ENCODE data around the gene CHN2.
"Not testable (repeated sequence)": the region's sequence is repeated elsewhere in the genome, so short reads cannot be mapped to it uniquely, and the experiment has no call there.

Gene CHN2

DNA sequence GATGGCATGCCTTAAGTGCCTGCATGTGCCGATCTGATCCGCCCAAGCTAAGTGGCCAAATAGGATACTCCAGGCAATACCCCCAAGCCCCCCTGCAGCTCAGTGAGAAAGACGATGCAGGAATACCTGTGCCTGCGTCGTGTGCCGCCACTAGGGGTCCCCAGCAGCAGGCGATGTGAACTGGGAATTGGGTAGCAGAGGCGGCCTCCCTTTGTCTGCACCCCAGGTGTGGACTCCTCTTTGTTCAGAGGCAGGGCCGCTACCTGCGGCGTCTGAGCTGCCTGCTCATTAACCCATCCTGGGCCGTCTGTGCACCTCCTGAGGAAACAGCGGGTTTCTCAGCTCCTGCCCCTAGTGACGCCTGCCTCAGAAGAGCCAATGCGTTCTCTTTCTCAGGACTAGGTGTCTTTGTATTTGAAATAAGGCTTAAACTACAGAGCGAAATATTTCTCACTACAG is 4.8 kb upstream of the CHN2 start:
- peak; percentile 73 for DNase-seq (ENCODE audit: low spot score)

DNA sequence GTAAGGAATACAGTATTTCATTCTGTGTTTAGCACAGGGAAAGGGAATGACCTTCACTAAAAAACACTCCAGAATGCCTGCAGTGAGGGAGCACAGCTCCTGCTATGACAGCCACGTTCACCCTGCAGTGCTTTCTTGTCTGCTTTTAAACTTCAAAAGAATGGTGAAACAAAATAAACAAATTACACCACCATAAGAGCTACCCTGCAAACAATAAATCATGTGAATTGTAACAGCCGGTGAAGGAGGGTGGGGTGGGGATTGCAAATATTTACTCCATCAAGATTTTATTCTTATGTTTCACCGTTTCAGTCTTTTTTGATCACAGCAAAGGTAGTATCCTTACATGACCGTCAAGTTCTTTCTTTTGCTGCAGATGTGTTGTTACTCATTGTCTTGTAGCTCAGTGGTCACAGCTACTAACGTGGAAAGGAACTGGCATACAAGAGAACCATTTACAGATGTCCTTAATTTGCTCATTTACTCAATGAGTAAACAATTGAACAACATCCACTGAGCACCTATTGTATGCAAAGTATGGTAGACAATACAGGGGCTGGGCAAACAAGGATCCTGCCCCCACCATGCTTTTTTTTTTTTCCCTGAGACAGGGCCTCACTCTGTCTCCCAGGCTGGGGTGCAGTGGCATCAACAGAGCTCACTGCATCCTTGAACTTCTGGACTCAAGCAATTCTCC is 4.1 kb upstream of the CHN2 start:
- DNase-seq (ENCODE audit: low spot score) = no peak

DNA sequence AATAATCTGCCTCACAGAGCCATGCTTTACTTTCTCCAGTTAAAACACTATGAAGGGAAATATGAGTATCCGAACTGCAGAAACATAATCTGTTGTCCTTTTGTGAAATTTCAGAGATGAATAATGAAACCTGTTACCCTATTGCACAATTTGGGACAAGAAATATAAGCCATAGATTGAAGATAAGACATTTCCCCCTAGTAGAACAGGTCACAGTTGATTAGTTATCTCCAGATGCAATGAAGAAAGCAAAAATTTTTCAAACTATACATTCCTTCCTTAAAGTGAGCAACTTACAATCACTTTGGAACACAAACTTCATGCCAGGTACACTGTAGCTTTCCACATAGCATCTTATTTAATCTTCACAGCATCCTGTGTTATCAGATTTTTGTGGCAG is 2.3 kb upstream of the CHN2 start:
- DNase-seq (ENCODE audit: low spot score) = no peak

DNA sequence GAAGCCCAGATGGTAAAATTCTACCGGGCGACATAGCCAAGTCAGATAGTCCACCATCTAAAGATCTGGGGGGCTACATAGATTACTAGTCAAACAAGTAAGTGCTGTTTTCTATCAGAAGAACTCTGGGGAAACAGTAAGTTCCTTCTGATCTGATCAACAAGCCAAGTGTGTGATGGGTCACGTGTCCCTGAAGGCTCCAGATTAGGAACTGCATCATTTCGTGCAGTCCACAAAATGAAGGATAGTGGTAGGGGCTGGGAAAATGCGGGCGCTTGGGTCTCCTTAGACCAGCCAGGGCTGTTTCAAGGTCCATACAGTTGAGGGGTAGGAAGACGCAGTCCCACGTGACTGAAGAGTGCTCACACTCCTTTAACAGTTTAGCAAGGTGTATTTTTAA is 1.8 kb upstream of the CHN2 start:
- DNase-seq (ENCODE audit: low spot score) = no peak

DNA sequence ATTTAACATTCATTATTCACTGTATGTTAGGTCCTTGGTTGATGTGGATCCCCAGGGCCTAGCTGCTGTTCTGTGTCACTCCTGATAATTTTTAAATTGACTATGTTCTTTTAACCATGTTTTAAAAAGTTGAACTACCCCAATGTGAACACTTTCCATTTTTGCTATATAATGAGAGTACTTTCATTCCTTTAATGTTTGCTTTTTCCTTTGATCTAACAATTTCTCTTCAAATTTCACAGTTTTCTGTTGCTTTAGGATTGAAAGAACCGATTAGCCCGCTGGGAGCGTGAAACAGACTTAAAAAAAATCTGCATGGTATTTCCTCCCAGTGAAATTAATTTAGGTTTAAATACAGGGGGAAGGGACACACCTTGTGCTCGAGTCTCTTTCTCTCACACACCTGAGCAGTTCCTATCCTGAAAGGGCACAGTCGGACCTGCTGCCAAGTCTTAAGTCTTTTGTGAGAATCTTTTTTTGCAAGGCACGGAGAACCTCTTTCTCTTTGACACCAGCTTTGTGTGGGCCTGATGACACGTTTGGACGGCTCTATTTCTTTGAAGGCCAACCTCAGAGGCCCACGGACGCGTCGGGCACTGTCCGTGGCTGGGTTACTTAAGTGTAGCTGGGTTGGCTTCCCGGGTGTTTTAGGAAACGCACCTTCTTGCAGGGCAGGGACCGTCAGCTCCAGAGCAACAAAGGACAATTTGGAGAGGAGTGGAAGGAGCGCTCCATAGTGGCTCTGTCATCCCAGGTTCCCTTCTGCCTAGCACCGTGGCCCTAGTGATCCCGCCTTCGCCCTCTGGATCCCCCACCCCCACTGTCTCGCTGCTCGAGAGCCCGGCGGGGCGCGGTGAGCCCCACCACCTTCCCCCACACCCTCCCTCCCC is 1.0 kb upstream of the CHN2 start:
- no peak for DNase-seq (ENCODE audit: low spot score)

DNA sequence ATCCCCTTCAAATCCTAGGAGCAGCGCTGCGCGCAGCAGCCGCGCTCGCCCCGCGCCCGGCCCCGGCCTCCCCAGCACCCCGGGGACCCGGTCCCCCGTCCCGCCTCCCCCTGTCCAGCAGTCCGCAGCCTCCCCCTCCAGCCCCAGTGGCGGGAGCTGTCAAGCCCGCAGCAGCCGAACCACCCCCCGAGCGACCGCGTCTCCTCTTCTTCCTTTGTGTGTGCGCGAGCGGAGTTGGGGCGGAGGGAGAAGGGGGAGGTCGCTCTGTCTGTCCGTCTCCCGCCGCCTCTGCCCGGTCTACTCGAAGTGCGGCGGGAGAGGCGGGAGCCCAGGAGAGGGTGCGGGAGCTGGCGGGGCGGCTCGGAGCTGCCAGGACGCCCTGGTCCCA is 375 bp upstream of the CHN2 start:
- peak; percentile 28 for DNase-seq (ENCODE audit: low spot score)

DNA sequence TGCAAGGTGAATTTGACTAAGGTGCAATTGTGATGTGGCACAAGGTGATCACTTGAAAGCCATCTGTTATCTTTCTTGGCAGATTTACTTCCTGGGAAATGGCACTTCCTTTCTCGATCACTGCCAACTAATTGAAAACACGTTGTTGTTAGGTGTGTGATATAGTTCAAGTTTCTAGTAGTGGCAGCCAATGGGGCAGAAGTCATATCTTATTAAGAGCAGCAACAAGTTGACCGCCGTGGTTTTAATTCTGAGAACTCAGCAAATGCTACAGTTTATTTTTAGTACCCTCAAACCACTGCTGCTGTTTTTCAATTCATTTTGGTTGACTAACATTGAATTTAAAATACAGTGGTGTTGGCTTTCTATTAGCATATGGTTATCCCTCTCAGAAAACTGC is 1.6 kb downstream of the CHN2 start:
- no peak for DNase-seq (ENCODE audit: low spot score)

DNA sequence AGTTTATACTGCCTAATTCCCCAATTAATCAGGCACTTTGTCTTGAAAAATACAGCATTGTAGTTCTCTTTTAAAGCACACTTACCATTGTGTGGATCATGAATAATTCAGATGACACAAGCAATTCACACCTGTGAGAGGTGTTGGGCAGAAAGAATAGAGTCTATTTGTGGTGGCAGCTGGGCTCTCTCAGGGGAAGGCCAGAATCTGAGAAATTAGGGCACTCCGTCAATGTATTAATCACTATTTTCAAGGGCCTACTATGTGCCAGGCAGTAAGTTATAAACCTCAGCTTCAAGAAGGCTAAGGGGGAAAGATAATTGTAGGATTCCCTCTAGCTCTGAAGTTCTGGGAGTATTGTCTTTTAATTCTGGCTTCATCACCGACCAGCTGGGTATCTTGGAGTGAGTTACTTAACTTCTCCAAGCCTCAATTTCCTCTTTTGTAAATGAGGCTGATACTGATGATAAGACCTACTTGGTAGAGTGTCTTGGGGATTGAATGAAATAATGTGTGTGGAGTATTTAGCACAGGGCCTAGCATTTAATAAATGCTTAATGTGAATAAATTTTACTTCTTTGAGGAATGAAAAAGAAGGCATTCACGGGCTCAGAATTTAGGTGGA is 2.5 kb downstream of the CHN2 start:
- no peak for DNase-seq (ENCODE audit: low spot score)

DNA sequence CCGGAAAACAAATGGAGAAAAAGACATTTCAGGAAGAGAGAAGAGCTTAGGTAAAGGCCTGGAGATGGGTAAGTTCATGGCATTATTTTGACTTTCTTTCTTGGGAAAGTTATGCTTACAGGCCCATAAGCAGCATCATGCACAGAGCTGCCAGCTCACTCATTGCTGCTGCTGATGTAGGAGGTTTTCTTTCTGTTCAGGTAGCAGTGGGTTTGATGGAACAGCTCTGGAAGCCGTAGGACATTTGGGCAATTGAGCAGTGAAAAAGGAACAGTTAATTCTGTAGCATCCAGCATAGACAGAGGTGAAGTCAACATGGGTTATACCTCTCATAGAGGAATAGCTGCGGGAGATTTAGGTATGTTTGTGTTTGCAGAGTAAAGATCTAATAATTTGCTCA is 3.3 kb downstream of the CHN2 start:
- DNase-seq (ENCODE audit: low spot score) = no peak

DNA sequence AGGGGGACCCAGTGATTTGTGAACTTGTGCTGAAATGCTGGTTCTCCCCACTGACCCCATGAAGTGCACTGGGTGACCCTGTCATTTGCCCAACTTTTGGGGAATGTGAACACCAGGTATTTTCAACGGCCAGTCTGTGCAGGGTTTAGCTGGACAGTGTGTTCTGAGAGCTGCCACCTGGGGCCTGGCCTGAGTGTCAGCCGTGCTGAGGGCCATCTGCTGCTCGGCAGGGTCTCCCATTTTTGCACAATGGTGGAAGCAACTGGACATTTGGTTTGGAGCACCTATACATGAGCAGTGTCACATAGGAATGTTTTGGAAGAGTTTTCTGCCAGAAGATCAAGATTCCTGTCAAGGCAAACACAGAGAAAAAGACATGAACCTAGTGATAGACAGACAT is 5.2 kb downstream of the CHN2 start:
- no peak for DNase-seq (ENCODE audit: low spot score)

DNA sequence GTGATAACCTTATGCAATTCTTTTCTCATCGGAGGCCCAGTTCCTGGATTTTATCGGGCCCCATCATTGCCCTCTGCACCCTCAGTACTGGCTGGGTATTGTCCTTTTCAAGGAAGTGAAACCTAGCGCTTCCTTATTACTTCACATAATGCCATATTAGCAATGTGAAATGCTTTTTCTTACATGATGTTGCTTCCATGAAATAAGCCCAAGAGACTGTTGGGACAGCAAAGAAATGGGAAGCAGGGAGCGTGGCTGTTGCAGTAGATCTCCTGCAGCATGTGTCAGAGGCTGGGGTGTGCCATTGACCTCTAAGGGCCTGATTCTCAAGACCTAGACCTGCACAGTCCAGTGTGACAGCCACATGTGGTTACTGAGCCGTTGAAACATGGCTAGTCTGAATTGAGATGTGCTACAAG is 8.1 kb downstream of the CHN2 start:
- DNase-seq (ENCODE audit: low spot score) = no peak

DNA sequence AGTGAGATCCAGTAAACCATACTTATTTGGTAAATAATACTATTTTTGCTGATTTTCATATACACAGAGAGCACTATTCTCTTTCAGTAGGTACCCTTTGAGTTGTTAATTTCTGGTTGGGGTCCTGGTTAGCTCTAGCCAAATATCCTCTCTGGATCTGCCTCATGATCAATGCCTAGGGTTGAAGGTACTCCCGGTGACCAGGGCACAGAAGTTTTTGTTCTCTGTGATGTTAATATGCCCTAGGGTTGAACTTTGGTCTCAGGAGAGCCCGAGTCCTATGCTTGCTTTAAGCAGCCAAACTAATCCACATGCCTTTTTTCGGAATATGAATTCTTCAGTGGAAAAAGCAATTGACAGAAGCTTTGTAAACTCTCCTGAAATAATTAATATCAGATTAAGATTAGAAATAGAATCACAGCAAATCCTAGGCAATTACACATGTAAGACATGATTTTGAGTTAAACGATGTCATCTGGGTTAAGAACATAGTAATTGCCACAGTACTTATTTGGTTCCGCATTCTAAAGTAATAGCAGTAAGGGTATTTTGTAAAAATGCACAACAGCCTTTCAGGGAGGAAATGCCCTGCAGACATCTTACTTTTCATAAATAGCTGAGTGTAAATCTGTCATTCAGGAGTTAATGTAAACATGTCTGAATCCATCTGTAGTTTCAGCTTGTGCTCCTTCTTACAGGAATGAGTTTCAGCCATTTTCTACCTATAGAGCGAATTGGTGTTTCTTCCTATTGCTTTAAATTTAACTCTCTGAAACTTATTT is 10.1 kb downstream of the CHN2 start:
- no peak for DNase-seq (ENCODE audit: low spot score)

DNA sequence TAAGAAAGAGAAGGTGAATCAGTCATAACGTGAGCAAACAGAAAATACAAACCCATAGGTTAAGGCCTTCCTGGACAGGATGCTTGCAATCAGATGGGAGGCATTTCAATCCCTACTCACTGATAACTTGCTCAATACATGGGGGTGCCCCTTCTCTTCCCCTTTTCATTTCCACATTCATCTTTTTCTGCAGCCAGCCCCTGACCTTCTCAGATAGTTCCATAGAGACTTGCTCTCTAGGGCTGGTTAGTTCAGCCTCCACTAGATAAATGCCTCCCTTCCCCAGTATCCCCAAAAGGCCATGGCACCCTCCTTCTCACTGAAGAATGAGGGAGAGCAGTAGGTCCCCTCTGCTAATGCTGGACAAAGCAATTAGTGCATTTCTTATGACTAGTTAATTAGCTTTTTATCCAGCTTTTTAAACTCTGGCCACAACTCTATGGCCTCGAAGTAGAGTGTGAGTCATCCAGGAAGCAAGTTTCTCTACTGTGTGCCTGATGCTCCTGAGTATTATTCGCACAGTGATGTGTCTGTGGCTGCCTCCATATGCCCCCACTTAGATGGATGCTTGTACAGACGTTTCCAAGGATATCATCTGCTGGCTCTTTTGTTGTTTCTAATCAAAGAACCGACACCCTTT is 12.7 kb downstream of the CHN2 start:
- DNase-seq (ENCODE audit: low spot score) = no peak

DNA sequence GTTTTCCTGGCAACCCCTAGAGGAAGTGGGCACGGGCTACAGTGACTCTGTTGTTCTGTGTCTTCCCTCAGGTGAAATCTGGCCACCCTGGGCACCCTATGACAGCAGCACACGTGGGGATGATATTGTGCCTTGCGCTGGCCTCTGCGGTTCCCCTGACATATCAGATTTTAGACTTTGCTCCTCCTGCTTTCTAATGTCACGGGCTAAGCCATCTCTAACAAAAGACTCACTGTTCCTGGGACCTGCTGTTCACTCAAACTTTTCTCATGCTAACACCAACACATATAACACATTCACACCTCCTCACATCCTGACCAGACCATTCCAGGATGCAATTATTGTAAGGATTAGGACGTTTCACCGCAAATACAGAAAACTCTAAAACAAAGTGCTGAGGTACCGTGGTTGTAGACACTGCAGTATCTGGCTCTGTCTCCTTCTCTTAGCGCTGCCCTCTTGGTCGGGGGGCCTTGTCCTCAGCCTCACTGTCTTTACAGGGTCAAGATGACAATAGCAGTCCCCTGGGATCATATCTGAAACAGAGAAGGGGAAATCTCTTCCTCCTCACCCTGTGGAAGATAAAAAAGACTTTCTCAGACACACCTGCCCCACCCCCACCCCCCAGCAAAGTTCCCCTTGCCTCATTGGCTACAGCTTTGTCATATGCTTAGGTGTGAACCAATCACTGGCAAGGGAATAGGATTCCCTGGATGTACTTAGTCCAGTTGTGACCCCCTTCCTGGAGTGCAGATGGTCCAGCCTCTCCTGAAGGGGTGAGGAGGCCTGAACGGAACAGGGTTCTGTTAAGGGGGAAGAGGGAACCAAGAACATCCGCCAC is 14.1 kb downstream of the CHN2 start:
- DNase-seq (ENCODE audit: low spot score) = no peak

DNA sequence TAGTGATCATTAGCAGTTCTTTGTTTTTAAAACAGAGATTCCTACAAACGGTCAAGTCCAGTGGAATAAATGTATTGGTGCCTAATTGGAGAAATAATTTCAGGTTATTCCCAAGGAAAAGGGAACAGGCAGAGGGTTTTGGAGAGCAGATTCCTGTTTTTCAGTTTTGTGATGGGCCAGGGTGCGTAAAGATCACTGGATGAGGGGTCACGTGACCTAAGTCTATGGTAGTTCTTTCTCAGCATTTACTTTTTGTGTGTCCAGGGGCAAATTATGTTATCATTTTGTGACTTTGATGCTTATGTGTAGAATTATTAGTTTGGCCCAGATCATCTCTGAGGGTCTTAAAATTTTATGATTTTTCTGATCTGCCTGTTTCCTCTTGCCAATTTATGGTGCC is 15.2 kb downstream of the CHN2 start:
- DNase-seq (ENCODE audit: low spot score) = no peak

DNA sequence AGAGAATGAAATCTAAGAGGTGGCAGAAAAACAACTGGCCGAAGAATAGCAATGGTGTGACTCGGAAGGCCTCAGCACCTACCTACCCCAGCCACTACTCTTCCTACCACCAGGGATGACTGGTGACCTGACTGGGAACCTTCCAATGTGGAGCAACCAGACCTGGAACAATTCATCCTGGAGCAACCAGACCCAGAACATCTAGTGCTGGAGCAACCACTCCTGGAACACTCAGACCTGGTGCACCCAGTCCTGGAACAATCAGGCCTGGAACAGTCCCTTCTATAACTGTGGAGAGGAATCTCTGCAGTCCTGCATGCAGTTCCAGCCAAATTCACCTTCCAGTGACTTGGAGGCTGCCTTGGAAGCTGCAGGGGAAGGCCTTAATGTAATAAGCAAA is 18.2 kb downstream of the CHN2 start:
- DNase-seq (ENCODE audit: low spot score) = not testable (repeated sequence)

DNA sequence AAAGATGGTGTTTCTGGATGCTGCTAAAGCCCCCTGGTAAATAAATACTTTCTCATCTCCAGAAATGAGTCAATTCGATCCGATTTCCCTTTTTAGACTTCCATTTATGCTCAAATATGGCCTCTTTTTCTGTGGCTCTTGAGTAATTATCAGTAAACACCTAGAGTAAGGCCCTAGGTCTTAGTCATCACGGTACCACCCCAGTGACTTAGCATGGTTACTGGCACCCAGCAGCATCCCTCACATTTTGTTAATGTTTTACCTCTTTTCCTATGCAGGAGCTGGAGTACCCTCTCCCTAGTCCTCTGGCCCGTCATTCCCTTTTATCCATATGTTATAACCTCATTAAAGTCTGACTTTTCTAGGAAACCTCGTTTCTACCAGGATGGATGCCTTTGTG is 19.5 kb downstream of the CHN2 start:
- no peak for DNase-seq (ENCODE audit: low spot score)

DNA sequence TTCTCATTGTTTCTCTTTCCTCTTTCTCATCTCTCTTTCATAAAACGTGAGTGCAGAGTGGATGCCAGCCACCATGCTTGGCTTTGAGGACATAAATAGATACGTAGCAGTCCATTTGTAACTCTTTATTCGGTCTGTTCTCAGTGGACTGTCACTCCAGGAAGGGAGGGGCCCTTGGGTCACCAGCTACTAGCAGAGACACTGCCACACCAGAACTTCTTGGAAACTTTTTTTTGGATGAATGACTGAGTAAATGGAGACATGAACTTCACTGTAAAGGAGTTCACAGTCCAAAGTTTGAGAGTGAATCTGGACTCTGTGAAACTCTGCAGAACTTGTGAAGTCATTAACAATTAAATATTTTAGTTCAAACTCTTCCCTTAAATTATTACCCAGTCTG is 20.2 kb downstream of the CHN2 start:
- no peak for DNase-seq (ENCODE audit: low spot score)

DNA sequence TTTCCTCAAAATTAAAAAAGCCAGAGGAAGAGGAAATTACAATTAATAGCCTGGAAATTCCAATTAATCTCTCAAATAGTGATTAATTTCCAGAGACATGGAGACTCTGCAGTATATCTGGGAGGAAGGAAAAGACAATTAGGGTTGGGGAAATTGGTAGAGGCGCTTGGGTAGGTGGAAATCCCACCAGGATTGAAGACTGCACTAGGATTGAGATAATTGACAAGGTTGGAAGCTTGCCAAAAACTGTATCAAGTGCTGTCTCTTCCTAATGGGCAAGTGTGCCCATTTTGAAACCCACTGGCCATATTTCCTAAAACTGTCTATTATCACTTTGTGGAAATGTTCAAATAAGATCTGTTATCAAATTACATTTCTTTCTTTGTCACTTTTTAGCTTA is 21.6 kb downstream of the CHN2 start:
- DNase-seq (ENCODE audit: low spot score) = no peak

DNA sequence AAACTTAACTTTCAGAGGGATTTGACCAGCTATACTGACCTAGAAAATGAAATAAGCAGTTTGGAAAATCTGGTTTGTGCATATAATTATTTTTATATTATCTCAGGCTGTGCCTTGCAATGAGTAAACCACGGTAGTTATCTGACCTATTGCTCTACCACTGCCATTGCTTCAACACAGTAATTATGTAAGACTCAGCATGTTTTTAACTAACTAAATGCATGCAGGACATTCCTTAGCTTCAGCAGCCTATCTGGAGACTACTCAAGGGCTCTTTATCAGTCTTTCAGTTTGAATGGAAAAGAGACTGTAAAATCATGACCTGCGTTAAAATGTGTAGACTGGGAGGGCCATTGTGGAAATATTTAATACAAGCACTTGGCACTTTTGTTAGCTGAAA is 22.5 kb downstream of the CHN2 start:
- DNase-seq (ENCODE audit: low spot score) = no peak

DNA sequence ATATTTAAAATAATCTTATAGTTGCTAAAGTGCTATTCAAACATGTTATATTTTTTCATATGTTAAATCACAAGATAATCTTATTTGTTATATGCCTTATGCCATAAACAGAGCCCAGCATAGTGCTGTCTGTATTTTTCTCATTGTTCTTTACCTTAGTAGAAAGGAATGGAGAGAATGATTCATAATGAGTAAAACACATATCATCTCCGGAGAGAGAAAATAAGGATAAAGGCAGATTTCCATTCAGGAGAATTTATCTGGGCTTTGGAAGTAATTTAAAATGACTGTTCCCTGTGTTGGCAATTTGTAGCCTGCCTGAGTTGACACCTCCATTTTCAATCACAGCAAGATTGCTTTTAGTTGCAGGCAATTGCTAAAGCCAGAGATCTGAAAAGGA is 30.2 kb downstream of the CHN2 start:
- DNase-seq (ENCODE audit: low spot score) = no peak
